Activated CD8-positive, alpha-beta memory T cell treated with anti-CD3 and anti-CD28 coated beads for 1 hour (primary cell): ENCODE data around the gene ABCA7.

ENCODE experiments used
- DNase-seq, 2 donors: peaks; one replicate each; pipeline ENCODE4 v3.0.0-alpha.2; 2020; ENCODE audit warnings: low read depth in 1 of 2; ENCODE audit errors: extremely low read depth in 1 of 2

ABCA7 gene

GRCh38 chr19:1068009-1069001, 28.4 kb downstream of the ABCA7 start:
- DNase-seq, result peak in 1 of 2 donors; percentile 60

- DNase-seq, result peak in 1 of 2 donors; percentile 55
Measured at GRCh38 chr19:1069009-1069779, 29.3 kb downstream of the ABCA7 start.

GRCh38 chr19:1070576-1070930, 30.6 kb downstream of the ABCA7 start:
- DNase-seq, result no peak

- DNase-seq, result no peak
Measured at GRCh38 chr19:1070931-1071791, 31.3 kb downstream of the ABCA7 start.

- DNase-seq, result no peak
Measured at GRCh38 chr19:1072371-1073015, 32.6 kb downstream of the ABCA7 start.

GRCh38 chr19:1073063-1073955, 33.4 kb downstream of the ABCA7 start:
- no peak for DNase-seq

- DNase-seq, result no peak
Measured at GRCh38 chr19:1073956-1074517, 34.1 kb downstream of the ABCA7 start.

GRCh38 chr19:1074544-1075283, 34.8 kb downstream of the ABCA7 start:
- peak; percentile 96 to 98 for DNase-seq

- no peak for DNase-seq
Measured at GRCh38 chr19:1076046-1076386, 36.1 kb downstream of the ABCA7 start.

GRCh38 chr19:1076951-1077350, 37.0 kb downstream of the ABCA7 start:
- DNase-seq, result peak; percentile 82 to 89

GRCh38 chr19:1079566-1080111, 39.7 kb downstream of the ABCA7 start:
- no peak for DNase-seq

GRCh38 chr19:1080360-1081161, 40.7 kb downstream of the ABCA7 start:
- DNase-seq, result no peak

GRCh38 chr19:1081301-1082164, 41.6 kb downstream of the ABCA7 start:
- DNase-seq, result no peak

GRCh38 chr19:1082165-1082927, 42.4 kb downstream of the ABCA7 start:
- peak in 1 of 2 donors; percentile 69 for DNase-seq

GRCh38 chr19:1082928-1083816, 43.3 kb downstream of the ABCA7 start:
- DNase-seq, result no peak
